HG03520 (cell line): ENCODE results near the gene DMAP1.

Source experiments
- ATAC-seq: cut with Tn5 transposase; IDR thresholded peaks from one replicate; pipeline ENCODE4 v1.9.1; 2021; ENCODE audit warnings: mild to moderate bottlenecking, moderate library complexity; ENCODE audit not compliant: unreplicated experiment

DMAP1 gene

DNA sequence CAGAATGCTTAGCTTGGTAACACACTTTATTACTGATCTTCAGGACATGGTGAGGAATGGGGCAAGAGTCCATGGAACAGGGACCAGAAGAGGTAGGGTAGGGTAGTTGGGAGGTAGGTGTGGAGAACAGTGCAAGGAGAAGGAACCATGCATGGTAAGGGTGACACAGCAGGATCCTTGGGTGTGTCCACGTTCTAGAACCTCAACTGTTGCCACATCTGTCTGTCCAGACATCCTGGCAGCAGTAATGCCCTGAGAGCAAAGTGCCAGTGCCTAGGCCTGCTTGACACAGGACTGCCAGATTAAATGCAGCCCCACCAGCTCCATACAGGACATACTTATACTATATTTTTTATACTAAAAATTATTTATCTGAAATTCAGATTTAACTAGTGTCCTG lies 13.9 kb downstream of the DMAP1 start:
- no peak for ATAC-seq

DNA sequence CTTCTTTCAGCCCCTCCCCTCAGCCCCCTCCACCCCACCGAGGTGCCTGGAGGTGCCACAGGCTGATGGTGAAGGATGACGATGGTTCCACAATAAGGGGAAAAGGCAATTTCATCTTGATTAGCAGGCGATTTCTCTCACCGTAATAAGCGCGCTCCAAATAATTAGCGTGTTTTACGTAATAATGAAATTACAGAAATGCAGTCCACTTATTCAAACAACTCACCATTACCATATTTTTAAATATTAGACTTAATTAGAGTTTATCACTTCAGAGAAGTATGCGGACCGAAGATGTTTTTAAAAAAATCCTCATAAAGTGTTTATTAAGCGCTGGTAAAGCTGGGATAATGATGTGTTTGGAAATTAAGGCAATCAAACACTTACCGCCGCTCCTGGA lies 14.9 kb downstream of the DMAP1 start:
- no peak for ATAC-seq

DNA sequence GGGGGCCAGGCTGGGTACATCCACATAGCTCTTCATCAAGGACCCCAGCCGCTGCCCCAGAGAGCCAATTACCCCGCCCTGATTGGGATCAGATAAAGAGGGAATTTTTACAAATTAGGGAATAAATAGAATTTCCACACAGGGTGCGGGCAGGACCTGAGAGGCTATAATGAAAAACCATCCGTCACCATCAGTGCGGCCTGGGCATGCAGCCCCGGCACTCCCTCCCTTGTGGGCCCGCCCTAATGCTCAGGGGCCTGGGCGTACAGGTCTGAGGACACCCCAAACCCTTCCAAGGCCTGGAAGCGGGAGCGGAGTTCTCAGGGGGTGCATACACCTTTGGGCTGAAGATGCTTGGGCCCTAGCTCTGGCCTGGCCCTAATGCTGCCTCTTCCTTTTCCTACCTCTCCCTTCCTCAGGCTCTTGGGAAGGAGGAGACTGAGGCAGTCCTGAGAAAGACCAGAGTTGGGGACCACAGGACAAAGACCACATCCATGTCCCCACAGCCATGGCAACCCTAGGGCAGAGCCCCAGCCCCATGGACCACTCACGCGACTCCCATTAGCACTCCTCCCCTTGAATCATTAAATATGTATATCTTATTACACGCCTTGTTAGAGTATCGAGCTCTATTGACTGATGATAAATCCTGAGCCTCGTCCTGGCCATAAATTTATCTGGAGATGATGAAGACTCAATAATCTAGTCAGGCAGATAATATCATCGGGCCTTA lies 16.3 kb downstream of the DMAP1 start:
- ATAC-seq, result no peak

- no peak for ATAC-seq
Observed at GRCh38 chr1:44230796-44231195, 17.5 kb downstream of the DMAP1 start.

DNA sequence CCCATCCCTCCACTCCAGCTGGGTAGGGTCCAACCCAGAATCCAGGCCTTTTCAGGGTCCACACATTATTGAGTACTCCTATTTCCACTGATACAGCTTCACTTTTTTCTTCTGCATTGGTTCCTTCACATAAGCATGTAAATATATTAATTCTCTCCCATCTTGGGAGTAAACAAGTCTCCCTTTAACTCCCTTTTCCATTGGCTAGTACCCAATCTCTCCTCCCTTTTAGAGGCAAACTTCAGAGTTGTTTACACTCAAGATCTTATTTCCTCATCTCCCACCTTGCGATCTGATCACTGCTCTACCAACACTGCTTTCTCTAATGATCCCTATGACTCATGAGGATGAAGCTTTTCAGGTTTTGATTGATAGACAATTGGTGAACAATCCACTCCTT lies 20.3 kb downstream of the DMAP1 start:
- ATAC-seq, result no peak

- no peak for ATAC-seq
Observed at GRCh38 chr1:44235808-44236207, 22.5 kb downstream of the DMAP1 start.

DNA sequence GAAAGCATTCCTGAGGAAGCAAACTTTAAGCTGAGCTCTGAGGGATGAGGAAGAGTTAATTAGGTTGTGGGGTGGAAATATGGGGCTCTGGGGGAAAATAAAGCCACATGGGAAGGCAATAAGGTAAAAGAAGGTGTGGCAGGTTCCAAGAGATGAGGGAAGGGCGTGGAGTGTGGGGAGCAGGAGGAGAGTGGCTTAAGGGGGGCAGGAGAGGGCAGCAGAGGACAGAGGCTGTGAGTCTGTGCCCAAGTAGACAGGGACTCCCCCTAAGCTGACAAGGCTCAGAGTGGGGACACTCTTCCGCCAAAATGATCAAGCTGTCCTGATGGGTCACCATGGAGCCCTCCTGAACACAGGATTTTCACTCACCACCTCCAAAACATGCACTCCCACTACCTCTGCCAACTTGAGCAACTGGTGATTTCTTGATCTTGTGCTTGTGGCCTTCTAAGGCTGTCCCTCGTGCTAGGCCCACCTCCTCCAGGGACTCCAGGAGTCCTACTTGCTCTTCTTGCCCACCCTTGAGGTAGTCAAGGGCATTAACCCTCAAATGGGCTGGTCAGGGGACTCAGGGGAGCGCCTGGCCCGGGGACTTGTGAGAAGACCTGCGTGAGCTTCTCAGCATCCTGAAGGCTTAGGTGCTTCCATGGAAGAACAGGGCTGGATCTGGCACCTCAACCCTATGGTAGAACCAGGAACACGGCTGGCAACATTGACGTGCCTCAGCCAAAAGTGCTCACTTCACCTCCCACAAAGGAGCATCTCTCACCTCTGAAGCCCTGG lies 23.4 kb downstream of the DMAP1 start:
- ATAC-seq, result no peak

GRCh38 chr1:44237721-44238457 lies 24.6 kb downstream of the DMAP1 start:
- no peak for ATAC-seq

- no peak for ATAC-seq
Observed at GRCh38 chr1:44238660-44239059, 25.4 kb downstream of the DMAP1 start.

DNA sequence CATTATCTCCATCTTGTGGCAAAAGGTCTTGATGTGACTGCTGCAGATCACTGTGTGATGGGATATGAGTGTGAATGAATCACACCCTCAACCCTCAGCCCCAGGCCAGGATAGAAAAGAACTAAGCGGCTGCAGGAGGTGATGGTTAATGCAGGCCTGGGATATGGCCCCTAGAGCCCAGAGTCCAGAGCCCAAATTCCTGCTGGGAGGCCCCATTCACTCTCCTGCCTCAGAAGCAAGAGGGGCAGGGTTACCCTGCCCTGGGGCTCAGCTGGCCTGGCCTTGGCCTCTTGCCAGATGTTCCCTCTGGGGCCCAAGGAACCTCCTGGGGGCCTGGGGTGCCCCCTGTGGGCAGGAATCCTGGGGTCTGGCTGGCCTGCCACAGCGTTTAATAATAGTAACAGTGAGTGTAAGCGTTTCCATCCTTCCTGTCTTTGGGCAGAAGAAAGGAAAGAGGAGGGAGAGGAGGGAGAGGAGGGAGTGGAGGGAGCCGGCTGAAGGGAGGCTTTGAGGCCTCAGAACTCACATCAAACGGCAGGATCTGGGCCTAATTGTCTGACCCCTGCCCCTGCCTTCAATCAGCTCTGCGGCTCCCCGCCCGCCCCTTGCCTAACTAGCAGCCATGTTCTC lies 26.2 kb downstream of the DMAP1 start:
- ATAC-seq, result no peak

DNA sequence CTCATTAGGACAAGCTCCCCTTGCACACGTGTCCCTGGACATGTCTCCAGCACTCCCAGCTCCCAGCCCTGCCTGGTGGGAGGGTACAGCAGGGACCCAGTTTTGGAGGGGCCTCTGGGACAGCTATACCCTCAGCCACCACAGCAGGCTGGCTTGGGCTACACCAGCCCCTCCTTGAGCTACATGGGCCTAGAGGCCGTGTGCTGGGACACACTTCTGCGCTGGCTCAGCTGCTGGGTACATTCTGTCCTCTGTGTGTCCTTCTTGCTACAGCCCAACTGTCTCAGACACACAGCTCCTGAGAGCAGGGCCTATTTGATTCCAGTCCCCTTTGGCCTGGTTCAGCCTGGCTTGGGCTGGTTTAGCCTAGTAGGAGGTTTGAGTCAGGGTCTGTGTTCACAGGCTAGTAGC lies 26.7 kb downstream of the DMAP1 start:
- ATAC-seq, result no peak

DNA sequence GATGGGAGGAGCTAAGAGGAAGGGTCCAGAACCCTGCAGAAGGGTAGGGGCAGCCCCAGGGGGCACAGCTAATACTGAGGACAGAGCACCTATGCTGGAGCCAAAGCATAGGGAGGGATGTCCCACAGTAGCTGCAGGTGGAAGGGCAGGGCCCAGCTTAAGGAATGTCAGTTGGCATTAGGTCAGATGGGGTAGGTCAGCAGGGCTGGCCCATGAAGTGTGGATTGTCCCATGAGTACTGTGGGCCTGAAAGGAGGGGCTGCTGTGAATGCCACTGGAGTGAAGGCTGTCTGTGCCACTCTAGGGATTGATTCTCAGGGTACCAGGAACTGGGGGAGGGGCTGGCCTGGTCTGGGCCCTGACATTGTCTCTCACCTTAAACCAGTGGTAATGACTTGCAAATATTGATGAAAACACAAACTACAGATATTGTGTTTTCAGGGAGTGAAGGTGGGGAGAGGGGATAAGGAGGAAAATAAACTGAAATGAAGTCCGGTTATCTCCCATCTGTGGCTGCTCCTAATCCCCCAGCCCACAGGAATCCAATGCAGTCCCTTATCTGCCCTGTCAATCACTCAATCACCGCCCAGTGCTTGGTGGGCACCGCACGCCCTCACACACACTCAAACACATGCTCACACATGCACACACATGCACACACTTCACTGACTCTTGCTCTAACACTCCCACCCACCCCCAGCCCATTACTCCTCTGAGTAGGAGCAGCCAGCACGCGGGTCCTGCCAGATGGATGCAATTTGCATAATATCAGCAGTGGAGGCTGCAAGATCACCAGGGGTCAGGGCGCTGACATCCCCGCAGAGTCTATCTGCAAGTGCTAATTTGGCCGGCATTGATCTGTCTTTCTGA lies 27.8 kb downstream of the DMAP1 start:
- no peak for ATAC-seq

- no peak for ATAC-seq
Observed at GRCh38 chr1:44242746-44243145, 29.5 kb downstream of the DMAP1 start.

DNA sequence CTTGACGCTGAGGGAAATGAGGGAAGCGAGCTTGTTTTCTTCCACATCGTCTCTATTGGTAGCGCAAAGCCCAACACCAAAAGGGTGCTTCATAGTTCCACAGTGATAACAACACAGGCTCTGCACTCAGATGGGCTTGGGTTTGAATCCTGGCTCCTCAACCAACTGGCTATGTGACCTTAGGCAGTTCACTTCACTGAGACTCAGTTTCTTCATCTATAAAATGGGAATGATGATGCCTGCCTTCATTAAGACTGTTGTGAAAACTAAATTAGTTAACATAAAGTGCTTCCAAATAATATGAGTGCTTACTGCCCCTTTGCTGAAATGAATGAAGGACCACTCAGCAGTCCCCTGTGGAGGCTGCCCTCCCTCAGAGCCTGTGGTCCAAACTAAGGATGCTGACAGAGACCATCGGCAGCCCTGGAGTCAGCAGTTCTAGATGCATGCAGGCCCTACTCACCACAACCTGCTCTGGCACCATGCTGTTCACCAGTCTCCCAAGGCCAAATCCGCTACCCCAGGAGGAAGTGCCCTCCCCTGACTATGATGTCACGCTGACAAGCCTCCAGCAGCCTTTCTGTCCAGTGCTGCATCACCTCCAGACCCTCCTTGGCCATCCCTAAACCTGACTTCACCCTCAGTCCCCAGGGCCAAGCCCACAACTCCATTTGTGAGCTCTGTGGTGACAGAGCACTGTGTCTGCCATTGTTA lies 30.7 kb downstream of the DMAP1 start:
- ATAC-seq, result no peak

DNA sequence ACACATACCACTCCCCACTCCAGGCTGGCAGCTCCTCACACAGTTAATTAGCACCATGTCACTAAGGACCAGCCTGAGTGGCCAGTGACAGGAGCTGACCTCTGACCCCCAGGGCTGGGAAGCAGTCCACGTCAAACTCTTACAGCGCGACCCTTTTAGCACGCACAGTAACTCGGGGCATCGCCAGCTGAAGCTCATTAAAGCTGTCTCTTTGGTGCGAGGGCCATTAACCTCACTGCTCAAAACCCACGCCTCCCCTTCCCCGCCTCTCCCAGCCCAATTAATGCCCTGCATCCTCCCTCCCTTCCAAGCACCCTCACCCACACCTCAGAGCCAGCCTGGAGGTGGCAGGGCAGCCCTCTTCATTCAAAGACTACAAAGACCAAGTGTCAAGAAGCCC lies 31.7 kb downstream of the DMAP1 start:
- no peak for ATAC-seq

- ATAC-seq, result no peak
Observed at GRCh38 chr1:44246806-44247205, 33.5 kb downstream of the DMAP1 start.

DNA sequence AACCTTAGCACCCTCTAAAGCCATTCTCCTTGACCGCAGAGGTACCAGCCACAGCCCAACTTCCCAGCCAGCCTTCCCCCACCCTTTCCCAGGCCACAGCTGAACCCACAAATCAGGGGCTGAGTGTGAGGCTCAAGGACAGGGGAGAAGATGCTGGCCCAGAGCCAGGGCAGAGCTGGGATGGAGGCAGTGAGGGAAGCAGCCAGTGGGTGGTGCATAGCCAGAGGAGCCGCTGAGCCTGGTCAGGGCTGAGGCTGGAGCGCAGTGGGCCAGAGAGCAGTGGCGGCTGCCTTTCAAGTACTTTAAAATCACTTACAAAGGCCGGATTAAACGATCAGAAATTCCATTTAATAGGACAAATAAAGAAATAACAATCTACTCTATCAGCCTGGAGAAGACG lies 36.3 kb downstream of the DMAP1 start:
- ATAC-seq, result no peak

GRCh38 chr1:44250068-44250781 lies 37.0 kb downstream of the DMAP1 start:
- no peak for ATAC-seq

GRCh38 chr1:44251486-44251885 lies 38.2 kb downstream of the DMAP1 start:
- no peak for ATAC-seq
